AG08396 (cell line): ENCODE data around the gene NR6A1.
A peak's percentile ranks its signal among the peaks of the same experiment; 100 is the strongest.

Experiments used
- DNase-seq: peaks from one replicate; pipeline ENCODE4 v3.0.0; 2012; ENCODE audit warnings: low spot score, mixed read lengths

Gene NR6A1

GRCh38 chr9:124724415-124725067, 46.6 kb downstream of the NR6A1 start:
- no peak for DNase-seq

GRCh38 chr9:124723352-124723751, 47.8 kb downstream of the NR6A1 start:
- DNase-seq: no peak

DNA sequence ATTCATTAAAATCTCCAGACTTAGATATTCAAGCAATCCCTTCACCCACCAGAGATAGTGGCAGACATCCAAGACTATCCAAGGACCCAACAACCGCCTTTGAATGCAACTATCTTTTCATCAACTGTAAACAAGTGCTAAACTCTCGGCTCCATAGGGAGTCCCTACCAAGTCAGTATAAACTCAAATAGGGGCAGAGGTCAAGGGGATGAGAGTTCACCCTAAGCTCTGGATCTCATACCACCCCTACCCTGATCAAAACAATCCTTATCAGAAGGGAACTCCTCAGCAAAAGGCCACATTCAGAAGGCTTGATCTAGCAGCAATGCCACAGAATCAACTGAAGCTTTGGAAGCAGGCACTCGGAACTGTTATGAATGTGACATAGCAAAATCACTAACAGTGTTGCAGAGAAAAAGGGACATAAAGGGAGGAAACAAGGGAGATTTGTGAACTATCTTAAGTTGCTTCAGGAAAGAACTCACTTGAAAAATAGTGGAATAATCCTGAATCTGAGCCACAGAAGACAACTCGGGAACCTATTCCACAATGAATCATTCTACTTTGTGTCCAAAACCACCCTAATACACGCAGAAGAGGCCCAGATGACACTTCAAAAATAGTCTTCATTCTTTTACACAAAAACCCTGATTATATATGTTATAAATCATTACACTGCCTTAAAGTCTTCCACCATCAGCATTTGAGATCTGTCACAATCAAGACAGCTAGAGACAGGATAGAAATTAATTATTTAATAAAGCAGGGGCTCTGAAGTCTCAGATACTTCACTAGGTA, 49.8 kb downstream of the NR6A1 start:
- no peak for DNase-seq

DNA sequence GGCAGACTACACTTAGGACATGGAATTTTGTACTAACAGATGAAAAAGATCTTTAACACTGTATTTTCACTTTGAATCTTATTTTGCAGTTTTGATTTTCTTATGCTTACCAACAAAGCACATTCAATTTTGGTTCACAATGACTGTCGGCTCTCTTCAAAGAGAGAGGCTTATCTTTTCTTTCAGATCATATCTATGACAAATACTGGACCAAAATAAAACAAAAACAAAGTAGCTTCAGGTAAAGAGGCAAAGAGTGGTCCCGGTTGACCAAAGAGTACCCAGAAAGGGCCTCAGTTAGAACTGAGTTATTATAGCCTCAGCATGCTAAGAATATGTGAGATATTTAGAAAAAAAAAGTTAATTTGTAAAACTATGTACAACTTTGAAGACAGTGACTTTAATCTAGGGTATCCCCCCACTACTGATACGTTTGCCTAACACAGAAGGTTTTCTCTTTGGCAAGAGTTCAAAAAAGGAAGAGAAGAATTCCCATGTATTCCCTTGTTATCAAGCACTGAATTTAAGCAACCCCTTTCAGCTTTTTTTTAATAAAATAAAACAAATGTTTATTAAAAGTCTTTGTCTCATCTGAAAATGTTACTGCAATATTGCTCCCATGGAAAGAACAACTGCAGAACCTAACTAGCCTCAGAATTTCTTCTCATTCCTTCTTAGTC, 50.5 kb downstream of the NR6A1 start:
- no peak for DNase-seq

GRCh38 chr9:124718928-124719327, 52.2 kb downstream of the NR6A1 start:
- no peak for DNase-seq

DNA sequence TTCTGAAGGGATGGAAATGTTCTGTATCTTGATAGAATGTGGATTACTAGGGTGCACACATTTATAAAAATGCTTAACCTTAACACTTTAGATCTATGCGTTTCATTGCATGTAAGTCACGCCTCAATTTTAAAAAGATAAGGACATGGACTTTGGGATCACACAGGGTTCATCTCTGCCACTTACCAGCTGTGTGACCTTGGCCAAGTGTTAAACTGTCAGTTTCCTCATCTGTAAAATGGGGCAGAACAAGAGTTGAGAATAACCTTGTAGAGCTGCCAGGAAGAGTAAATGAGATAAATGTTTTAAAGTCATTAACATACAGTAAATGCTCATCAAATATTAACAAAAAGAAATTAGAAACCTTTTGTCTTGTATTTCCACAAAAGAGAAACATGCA, 53.5 kb downstream of the NR6A1 start:
- no peak for DNase-seq

DNA sequence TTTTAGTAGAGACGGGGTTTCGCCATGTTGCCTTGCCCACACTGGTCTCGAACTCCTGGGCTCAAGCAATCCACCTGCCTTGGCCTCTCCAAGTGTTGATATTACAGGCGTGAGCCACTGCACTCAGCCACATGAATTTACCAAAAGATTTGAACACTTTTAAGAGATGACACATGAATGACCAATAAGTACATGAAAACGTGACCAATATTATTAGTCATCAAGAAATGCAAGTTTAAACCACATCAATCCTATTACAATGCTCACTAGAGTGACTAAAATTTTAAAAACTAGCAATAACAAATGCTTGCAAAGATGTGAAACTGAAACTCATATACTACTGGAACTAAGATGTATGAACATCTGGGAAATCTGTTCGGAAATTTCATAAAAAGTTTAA, 54.3 kb downstream of the NR6A1 start:
- no peak for DNase-seq

GRCh38 chr9:124710766-124711165, 60.3 kb downstream of the NR6A1 start:
- DNase-seq: no peak

DNA sequence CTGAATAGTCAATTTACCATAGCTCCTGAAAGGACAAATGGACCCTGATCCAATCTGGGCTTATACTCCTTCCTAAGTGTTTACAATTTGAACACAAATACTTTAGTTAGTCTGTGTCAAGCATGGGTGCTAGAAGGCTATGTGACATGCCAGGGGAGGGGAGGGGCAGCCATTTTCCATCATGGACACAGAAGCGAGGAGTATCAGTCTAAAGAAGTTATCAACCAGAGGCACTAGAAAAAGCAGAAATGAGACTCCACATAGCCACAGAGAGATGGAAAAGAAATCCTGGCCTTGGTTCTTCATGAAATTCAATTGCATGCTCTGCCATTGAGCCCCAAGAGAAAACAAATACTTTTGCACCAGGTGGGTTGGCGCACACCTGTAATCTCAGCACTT, 61.8 kb downstream of the NR6A1 start:
- DNase-seq: no peak

DNA sequence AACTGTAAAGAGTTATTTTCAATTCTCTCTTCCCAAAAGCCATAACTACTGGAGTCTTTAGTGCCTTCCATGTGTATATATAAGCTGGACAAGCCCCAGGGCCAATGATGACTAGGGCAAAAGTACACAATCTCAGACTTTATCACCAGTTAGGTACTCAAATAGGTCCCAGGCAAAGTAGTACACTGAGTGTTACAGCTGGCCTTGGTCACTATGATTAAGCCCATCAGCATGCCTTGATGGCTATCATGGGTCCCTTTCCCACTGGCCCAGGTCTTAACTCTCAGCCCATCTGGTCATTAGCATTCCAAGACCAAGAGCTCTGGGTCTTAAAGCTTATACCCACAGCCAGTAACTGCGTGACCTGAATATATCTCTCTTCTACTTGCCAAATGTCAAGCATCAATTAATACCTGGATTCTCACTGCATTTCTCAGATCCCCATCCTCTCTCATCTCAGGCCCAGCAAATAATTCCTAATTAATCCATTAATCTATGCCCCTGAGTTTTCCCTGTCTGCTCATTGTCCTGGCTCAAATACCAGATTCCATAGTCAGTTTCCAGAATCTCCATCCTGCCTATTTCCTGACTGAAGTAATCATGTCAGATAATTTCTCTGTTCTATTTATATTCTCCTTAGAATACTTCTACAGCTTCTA, 62.3 kb downstream of the NR6A1 start:
- no peak for DNase-seq

- no peak for DNase-seq
These were observed 63.0 kb downstream of the NR6A1 start for GRCh38 chr9:124708074-124708473.

DNA sequence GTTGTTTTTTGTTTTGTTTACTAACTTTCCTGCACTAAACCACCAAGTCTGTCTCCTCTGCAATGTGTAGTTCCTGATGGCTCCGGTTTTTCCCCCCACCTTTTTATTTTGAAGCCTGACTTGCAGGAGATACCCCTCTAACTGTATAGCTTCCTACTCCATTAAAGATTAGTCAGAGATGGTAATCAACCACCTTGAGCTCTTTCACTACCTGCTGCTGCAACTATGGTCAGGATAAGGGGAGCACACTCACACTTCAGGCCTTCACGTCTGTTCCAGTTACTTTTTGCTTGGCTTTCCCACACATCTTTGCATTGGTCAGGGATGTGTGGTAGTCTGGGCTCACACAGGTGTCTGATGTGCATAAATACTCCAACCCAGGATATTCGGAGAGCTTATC, 63.4 kb downstream of the NR6A1 start:
- no peak for DNase-seq

DNA sequence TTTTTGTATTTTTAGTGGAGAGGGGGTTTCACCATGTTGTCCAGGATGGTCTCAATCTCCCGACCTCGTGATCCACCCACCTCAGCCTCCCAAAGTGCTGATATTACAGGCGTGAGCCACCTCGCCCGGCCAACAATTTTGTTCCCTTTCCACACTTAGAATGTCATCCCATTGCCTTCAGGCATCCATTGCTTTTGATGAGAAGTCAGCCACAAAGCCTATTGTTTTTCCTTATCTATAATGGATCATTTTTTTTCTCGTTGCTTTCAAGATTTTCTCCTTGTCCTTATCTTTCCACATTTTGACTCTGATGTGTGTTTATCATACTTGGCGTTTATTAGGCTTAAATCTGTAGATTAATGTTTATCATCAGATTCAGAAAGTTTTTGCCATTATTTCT, 64.4 kb downstream of the NR6A1 start:
- no peak for DNase-seq

DNA sequence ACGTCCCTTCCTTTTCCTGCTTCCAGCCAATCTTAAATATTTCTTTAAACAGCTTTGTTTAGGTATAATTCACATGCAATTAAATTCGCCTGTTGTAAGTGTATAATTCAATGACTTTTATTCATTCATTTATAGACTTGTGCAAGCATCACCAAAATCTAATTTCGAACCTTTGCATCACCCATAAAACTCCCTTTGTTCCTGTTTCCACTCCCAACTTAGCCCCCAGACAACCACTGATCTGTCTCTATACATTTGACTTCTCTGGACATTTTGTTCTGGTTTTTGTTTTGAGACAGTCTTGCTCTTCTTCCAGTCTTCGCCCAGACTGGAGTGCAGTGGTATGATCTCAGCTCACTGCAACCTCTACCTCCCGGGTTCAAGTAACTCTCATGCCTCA, 71.5 kb downstream of the NR6A1 start:
- no peak for DNase-seq

DNA sequence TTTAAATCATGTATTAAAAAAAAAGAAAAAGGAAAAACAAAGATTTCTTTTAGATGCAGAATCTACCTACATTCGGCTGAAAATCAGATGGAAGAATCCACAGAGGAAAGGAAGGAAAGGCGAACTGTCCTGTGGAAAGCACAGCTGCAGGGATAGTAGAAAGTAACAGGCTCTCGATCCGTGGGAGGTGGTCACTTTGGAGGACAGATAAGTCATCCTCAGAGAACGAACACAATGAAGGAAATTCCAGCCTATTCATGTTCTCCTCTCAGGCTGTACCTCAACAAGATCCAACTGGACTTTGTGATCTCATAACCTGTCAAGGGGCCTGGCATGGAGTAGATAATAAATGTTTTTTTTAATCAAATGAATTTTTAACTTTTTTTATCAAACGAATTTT, 72.8 kb downstream of the NR6A1 start:
- DNase-seq: no peak

DNA sequence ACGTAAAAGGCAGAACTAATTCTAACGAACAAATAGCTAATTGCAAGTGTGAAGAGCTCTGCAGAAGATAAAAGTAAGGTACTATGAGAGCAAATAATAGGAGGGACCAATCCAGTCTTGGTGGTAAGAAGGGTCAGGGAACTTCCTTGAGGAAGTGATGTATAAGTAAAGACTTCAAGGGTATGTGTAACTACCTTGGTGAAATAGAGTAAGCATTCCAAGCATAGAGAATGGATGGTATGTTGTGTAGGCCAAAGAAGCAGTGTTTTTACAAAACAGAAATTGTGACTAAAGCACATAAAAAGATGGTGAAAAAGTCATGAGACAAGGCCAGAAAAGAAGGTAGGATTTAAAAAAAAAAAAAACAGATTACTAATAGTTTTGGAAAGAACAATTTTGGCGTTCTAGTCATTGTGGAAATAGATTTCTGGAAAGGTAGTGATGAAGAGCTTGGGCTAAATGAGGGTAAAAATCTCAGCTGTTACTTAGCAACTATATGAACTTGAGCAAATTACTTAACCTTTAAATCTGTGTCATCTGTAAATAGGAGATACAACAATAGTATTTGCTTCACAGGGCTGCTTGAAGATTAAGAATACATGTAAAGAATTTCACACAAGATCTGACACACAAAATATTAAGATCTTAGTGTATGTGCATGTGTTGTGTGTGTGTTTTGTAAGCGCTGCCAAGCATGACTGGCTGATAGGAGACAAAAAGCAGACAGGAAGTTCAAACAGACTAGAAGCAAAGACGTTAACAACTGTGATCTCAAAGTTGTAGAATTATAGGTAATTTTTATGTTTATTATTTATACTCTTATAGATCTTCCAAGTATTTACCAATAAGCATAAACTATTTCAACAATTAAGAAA, 73.5 kb downstream of the NR6A1 start:
- no peak for DNase-seq

DNA sequence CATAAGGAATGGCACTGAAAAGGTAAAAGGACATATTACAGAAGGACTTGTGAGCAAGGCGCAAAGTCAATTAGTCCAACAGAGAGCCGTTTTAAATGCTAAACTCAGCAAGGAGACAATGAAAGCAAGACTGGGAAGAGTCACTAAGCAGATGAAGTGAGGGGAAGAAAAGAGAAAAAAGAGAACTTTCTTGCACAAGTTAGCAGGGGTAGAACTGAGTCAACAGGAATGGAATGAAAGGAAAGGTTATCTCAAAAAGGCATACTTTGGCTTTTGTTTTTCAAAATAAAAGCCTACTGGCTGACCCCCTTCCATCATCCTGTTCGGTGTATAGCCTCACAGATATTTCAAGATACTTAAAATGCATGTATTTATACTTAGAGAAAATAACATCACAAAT, 75.0 kb downstream of the NR6A1 start:
- DNase-seq: peak; percentile 21

DNA sequence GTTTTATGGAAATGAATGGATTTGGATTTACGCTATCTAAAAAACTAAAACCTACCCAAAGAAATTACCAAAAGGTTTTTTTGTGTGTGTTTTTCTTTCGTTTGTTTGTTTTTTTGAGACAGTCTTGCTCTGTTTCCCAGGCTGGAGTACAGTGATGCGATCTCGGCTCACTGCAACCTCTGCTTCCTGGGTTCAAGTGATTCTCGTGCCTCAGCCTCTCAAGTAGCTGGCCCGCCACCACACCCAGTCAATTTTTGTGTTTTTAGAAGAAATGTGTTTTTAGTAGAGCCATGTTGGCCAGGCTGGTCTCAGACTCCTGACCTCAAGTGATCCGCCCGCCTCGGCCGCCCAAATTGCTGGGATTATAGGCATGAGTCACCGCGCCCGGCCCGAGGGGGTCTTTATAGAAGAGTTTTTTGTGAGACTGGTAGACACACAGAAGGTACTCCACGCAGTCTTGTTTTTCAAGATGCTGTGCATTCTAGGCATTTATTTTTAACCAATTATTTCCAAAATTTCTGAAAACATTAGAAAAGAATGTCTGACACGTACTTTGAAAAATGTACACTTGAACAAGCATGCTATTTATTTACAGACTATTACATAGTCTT, 75.7 kb downstream of the NR6A1 start:
- DNase-seq: no peak

GRCh38 chr9:124694414-124695279, 76.5 kb downstream of the NR6A1 start:
- no peak for DNase-seq

GRCh38 chr9:124693403-124693802, 77.7 kb downstream of the NR6A1 start:
- no peak for DNase-seq
